SIG-M5 treated with dmso at 0.1 percent for 504 hours (cell line): Measurements from ENCODE around the gene RHO.

ENCODE experiments used
- DNase-seq: peaks from one replicate; lab custom pipeline; 2025; ENCODE audit not compliant: unreplicated experiment; lab: John Stamatoyannopoulos, UW

Gene RHO

GRCh38 chr3:129519896-129520715 lies 8.3 kb upstream of the RHO start:
- DNase-seq = no peak

GRCh38 chr3:129520960-129521359 lies 7.5 kb upstream of the RHO start:
- DNase-seq = no peak

- no peak for DNase-seq
Measured at GRCh38 chr3:129521611-129522010, 6.8 kb upstream of the RHO start.

- DNase-seq = no peak
Measured at GRCh38 chr3:129522953-129523352, 5.5 kb upstream of the RHO start.

- no peak for DNase-seq
Measured at GRCh38 chr3:129524081-129524480, 4.4 kb upstream of the RHO start.

GRCh38 chr3:129525341-129525968 lies 3.0 kb upstream of the RHO start:
- DNase-seq = no peak

GRCh38 chr3:129526121-129526900 lies 2.1 kb upstream of the RHO start:
- peak; percentile 96 for DNase-seq

GRCh38 chr3:129527262-129527661 lies 1.2 kb upstream of the RHO start:
- no peak for DNase-seq

- DNase-seq = no peak
Measured at GRCh38 chr3:129529436-129530210, 1.2 kb downstream of the RHO start.

GRCh38 chr3:129530251-129530791 lies 1.9 kb downstream of the RHO start:
- no peak for DNase-seq

- no peak for DNase-seq
Measured at GRCh38 chr3:129530821-129531220, 2.4 kb downstream of the RHO start.

GRCh38 chr3:129531699-129532098 lies 3.3 kb downstream of the RHO start:
- DNase-seq = no peak

GRCh38 chr3:129532261-129532660 lies 3.8 kb downstream of the RHO start:
- no peak for DNase-seq

- DNase-seq = no peak
Measured at GRCh38 chr3:129533406-129533805, 5.0 kb downstream of the RHO start.

GRCh38 chr3:129534428-129535027 lies 6.1 kb downstream of the RHO start:
- DNase-seq = no peak

GRCh38 chr3:129535075-129535474 lies 6.6 kb downstream of the RHO start:
- DNase-seq = no peak

GRCh38 chr3:129536374-129536667 lies 7.9 kb downstream of the RHO start:
- no peak for DNase-seq

- DNase-seq = no peak
Measured at GRCh38 chr3:129536804-129537203, 8.4 kb downstream of the RHO start.

GRCh38 chr3:129539206-129539605 lies 10.8 kb downstream of the RHO start:
- DNase-seq = no peak

- no peak for DNase-seq
Measured at GRCh38 chr3:129540776-129541516, 12.5 kb downstream of the RHO start.
